K562 treated with DMSO at 1 percent for 12 hours (cell line): ENCODE measurements around the gene SLC2A9. TPM values are rescaled to one million over a fixed set of nuclear protein-coding genes. Genes with fewer than 3 reads are reported as not detected.

Experiments used
- total RNA-seq: library from RNA; unstranded; fragments of 300-600 nt; gene quantifications from 2 replicates; pipeline ENCODE4 v1.2.3, GENCODE V29; 2022; ENCODE audit not compliant: insufficient read depth

The SLC2A9 gene
- total RNA-seq, result 0.94 and 6.1 TPM in 2 replicates

DNA sequence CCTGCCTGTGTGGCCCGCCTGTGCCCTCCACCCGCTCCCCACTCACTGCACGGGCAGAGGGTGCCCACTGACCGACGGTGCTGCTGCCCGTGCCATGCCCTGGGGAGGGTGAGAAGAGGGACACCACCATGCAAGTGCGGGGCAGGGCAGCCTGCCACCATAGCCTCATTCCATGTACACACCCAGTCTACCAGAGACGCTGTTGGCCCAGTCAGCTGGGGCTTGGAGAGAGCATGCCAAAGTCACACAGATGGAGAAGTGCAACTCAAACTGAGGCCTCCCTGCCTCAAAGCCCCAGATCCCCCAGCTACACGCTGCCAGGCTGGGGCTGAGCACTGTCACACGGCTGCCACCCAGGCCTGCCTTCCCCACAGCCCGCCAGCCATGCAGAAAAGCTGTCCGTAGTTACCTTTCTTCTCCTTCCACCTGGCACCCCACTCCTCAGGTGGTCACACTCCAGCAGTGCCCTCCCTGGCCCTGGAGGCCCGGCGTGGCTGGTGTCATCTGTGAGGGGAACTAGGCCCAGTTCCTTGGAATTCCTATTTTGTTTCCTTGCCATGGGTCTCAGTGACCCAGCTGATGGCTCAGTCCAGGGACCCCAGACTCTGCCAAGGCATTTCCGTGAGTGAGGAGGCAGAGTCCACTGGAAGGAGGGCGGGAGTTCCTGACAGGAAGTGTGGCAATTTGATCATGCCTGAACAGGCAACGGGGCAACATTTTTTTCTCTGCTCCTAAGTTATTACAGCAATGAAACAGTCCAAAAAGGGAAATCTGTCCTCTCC, at the start of gene SLC2A9:
TSS of gene SLC2A9 (minus strand) at position 627 of the 782 bp plus-strand sequence. CDS start at position 559, 68 bp downstream.

DNA sequence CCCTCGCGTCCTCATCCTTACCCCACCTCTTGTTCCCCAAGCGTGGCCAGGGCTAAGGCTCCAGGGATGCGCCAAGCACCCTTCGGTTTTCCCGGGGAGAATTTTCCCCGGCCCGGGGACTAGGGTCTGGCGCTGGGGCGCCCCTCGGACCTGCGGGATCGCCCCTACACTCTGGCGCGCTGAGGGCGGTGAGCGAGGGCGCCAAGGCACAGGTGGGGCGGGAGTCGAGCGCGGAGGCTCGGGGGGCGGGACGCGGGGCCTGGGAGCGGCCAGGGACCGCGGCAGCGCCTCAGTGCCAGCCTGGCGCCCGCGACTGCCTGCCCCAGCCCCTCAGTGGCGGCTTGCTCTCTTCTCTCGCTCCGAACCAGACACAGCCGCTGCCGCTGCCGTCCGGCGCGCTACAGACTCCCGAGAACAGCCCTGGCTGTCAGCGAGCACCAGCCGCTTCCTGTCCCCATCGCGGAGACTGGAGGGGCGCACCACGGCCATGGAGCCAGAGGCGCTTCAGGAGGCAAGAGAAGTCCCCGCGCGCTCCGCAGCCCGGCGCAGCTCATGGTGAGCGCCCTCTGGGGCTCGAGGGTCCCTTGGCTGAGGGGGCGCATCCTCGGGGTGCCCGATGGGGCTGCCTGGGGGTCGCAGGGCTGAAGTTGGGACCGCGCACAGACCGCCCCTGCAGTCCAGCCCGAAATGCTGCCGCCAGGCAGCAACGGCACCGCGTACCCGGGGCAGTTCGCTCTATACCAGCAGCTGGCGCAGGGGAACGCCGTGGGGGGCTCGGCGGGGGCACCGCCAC, 239.8 kb downstream of the SLC2A9 start, which contains the start of gene DRD5:
TSS of gene DRD5 (plus strand) at position 292 of the 793 bp plus-strand sequence. CDS start at position 688, 396 bp downstream.

Other genes starting within 250 kb of the SLC2A9 start
- gene DRD5, start 239.9 kb downstream of the SLC2A9 start, total RNA-seq, result not detected in 2 replicates
- gene WDR1, start 95.3 kb upstream of the SLC2A9 start, total RNA-seq, result 104 and 178 TPM in 2 replicates